Measurements from ENCODE around the gene DOK6.

The DOK6 gene

DNA sequence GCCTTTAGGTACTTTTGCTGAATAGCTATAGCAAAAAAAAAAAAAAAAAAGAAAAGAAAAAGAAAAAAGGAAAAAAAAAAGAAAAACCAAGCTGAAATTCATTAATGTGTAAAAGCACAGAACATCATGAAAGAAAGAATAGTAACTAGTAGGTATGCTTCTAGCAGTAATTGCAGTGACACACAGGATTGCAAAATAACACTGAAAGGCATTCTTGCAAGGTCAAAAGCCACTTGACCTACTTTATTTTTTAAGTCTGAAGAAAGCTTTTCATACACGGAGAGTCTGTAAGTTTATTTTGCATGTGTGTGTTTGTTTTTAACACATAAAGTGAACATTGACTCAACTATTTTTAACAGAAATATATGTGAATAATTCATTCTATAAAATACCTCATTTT is 54.4 kb downstream of the DOK6 start:
- ATAC-seq (replicated peaks; ENCODE audit: extremely low read depth, poor library complexity, severe bottlenecking) = no peak
- no peak for DNase-seq (ENCODE audit: low spot score in 2 of 2)
- no peaks in the 10 kb centered on the region for H3K9me3 Mint-ChIP-seq
- H3K4me3 Mint-ChIP-seq = no peak overlapping the region
- H3K36me3 Mint-ChIP-seq (ENCODE audit: insufficient read depth) = peaks cover 2% of the 10 kb centered on the region
- H3K27me3 Mint-ChIP-seq = no peaks in the 10 kb centered on the region
- no peak overlapping the region for H3K27ac Mint-ChIP-seq (ENCODE audit: low read depth)
- H3K4me1 Mint-ChIP-seq = no peaks in the 10 kb centered on the region

DNA sequence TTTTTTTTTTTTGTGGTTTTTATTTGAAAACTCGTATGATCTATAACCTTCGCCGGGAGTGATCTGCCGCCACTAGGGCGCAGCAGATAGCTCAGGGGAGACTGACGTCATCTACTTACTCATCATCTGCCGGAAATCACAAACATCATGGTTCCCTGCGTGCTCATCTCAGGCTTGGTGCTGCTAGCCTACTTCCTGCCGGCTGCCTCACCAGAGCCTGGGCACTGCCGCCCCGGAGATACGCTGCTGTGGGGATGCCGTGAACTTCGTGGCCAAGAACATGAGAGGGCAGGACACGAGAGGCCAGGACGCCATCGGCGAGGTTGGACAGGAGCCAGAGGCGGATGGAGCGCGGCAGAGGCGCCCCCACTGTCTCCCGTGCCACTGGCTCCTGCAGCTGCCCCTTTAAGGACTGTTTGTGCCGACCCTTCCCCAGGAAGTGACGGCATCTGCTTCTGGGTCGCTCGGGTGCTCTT is 68.8 kb downstream of the DOK6 start:
- DNase-seq (ENCODE audit: low spot score in 2 of 2) = peak in 1 of 2 donors; percentile 20
- ATAC-seq (replicated peaks; ENCODE audit: extremely low read depth, poor library complexity, severe bottlenecking) = peak; percentile 83
- H3K27ac Mint-ChIP-seq (ENCODE audit: low read depth) = no peak overlapping the region

GRCh38 chr18:69480460-69480859 is 79.8 kb downstream of the DOK6 start:
- Mint-ChIP-seq H3K27ac (ENCODE audit: low read depth) (no peak overlapping the region), H3K9me3 (no peaks in the 10 kb centered on the region), H3K4me1 (no peaks in the 10 kb centered on the region), H3K4me3 (no peak overlapping the region), H3K27me3 (peaks cover 21% of the 10 kb centered on the region), H3K36me3 (ENCODE audit: insufficient read depth) (no peaks in the 10 kb centered on the region)
- ATAC-seq (replicated peaks; ENCODE audit: extremely low read depth, poor library complexity, severe bottlenecking) (no peak), DNase-seq (ENCODE audit: low spot score in 2 of 2) (no peak)

More for the DNA sequence above, 68.8 kb downstream of the DOK6 start:
- Mint-ChIP-seq H3K4me3 (no peak overlapping the region), H3K4me1 (peaks cover 6% of the 10 kb centered on the region), H3K27me3 (peaks cover 9% of the 10 kb centered on the region), H3K36me3 (ENCODE audit: insufficient read depth) (no peaks in the 10 kb centered on the region), H3K9me3 (no peaks in the 10 kb centered on the region)

GRCh38 chr18:69483574-69483973 is 82.9 kb downstream of the DOK6 start:
- Mint-ChIP-seq H3K27ac (ENCODE audit: low read depth) (no peak overlapping the region), H3K9me3 (no peaks in the 10 kb centered on the region), H3K36me3 (ENCODE audit: insufficient read depth) (peaks cover 1% of the 10 kb centered on the region), H3K4me1 (no peaks in the 10 kb centered on the region), H3K27me3 (peaks cover 20% of the 10 kb centered on the region), H3K4me3 (no peak overlapping the region)
- DNase-seq (ENCODE audit: low spot score in 2 of 2) = no peak
- ATAC-seq (replicated peaks; ENCODE audit: extremely low read depth, poor library complexity, severe bottlenecking) = no peak

DNA sequence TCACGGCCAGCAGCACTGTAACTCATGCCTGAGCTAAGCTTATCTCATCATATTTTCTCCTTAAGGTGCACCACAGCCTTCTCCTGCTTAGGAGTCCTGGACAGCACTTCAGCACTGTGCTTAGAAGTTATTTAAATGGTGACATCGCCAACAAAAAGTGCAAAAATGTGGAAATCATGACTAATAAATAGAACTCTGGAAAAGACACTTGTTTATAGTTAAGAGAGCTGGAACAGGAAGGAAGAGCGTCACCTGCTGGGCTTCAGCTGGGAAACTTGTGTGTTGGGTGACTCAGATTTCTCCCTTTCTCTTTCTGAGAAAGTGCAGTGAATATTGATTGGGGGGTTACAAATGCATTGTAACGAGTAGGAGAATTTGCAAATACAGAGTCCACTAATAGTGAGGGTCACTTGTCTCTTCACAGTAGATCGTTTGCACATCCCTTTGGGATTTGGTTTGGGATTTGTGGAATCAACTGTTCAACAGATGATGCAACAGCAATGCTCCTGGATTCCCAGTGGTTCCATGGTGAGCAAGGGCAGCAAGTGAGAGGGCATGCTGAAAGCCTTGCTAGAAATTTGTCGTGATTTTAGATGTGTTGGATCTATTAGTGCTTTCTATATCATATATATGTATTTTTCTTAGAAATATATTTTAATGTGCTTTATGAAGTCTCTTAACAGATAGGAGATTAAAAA is 84.2 kb downstream of the DOK6 start:
- Mint-ChIP-seq H3K27ac (ENCODE audit: low read depth) (no peak overlapping the region), H3K9me3 (no peaks in the 10 kb centered on the region)
- DNase-seq (ENCODE audit: low spot score in 2 of 2) = no peak

DNA sequence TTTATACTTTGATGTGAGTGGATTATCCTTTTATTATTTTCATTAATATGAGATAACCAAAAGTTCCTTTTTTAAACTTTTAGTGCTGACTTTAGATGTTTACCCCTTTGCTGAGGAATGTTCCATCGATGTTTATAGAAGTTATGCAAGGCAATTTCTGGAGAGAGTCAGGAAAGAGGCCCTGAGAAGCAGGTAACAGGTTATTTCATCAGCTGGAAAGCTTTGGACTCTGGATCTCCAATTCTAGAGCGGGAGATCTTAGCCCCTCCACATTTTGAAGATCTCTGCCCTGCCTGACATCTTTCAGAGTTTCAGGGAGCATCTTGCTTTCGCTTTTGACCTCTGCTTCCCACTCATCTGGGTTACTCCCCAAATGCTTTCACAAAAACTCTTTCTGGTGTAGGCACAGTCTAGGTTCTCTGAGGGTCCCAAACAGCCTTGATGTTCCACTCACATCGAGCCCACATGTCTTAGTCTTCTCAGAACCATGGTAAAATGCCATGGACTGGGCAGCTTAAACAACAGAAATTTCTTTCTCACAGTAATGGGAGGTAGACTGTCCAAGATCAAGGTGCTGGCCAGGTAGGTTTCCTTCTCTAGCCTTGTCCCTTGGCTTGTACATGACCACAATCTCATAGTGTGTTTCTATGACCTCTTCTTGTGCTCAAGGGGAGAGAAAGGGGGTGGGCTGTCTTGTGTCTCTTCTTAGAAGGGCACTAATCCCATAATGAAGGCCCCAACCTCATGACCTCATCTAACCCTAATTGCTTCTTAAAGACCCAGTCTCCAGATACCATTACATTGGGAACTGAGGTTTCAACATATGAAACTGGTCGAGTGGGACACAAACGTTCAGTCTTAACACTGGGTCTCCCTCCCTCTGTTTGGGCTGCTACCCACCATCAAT is 87.1 kb downstream of the DOK6 start:
- H3K27me3 Mint-ChIP-seq = peaks cover 13% of the 10 kb centered on the region
- ATAC-seq (replicated peaks; ENCODE audit: extremely low read depth, poor library complexity, severe bottlenecking) (no peak), DNase-seq (ENCODE audit: low spot score in 2 of 2) (no peak)
- H3K4me1 Mint-ChIP-seq = no peaks in the 10 kb centered on the region
- H3K9me3 Mint-ChIP-seq = no peaks in the 10 kb centered on the region
- H3K27ac Mint-ChIP-seq (ENCODE audit: low read depth) = no peak overlapping the region
- H3K36me3 Mint-ChIP-seq (ENCODE audit: insufficient read depth) = peaks cover 1% of the 10 kb centered on the region
- no peak overlapping the region for H3K4me3 Mint-ChIP-seq

More for the DNA sequence above, 84.2 kb downstream of the DOK6 start:
- Mint-ChIP-seq H3K4me3 (no peak overlapping the region), H3K4me1 (no peaks in the 10 kb centered on the region), H3K36me3 (ENCODE audit: insufficient read depth) (peaks cover 1% of the 10 kb centered on the region), H3K27me3 (peaks cover 13% of the 10 kb centered on the region)
- ATAC-seq (replicated peaks; ENCODE audit: extremely low read depth, poor library complexity, severe bottlenecking) = no peak

DNA sequence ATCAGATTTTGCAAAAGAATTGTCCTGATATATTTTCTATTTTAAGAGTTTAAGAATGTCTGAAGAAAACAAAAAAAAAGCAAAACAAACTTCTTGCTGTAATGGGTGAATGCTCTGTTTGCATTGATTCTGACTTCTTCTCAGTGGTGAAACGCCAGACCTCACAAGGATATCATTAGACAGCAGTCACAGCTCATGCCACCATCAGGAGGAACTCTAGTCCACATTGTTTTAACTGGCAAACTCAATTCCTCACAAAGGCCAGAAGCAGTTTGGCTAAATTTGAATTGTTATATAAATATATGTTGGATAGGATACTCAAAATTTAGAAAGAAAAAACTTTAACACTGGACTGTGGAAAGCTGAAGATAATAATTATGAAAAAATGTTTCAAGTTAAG is 89.4 kb downstream of the DOK6 start:
- Mint-ChIP-seq H3K9me3 (no peaks in the 10 kb centered on the region), H3K4me1 (no peaks in the 10 kb centered on the region), H3K36me3 (ENCODE audit: insufficient read depth) (peaks cover 1% of the 10 kb centered on the region), H3K4me3 (no peak overlapping the region), H3K27ac (ENCODE audit: low read depth) (no peak overlapping the region), H3K27me3 (peaks cover 4% of the 10 kb centered on the region)
- DNase-seq (ENCODE audit: low spot score in 2 of 2) (no peak), ATAC-seq (replicated peaks; ENCODE audit: extremely low read depth, poor library complexity, severe bottlenecking) (no peak)

- Mint-ChIP-seq H3K36me3 (ENCODE audit: insufficient read depth) (peaks cover 1% of the 10 kb centered on the region), H3K4me1 (no peaks in the 10 kb centered on the region), H3K27ac (ENCODE audit: low read depth) (no peak overlapping the region), H3K27me3 (no peaks in the 10 kb centered on the region), H3K9me3 (no peaks in the 10 kb centered on the region), H3K4me3 (no peak overlapping the region)
- DNase-seq (ENCODE audit: low spot score in 2 of 2) (no peak), ATAC-seq (replicated peaks; ENCODE audit: extremely low read depth, poor library complexity, severe bottlenecking) (no peak)
These were observed 90.1 kb downstream of the DOK6 start for GRCh38 chr18:69490813-69491212.

DNA sequence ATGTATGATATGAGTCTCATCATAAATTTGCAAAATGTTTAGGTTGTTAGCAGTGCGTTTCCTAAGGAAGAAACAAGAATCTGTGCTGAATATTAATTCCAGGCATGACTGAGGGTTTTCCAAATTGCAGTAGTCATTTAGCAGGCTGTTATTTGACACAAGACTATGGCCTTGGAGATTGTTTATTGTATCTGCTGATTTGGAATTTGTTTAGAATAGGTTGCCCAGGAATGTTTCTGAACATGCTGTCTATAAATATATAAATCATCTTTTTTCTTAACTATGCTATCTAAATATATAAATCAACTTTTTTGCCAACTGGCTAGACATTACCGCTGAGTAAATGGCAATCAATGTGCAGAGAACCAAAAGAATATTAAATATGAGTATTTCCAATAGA is 90.9 kb downstream of the DOK6 start:
- peaks cover 1% of the 10 kb centered on the region for H3K36me3 Mint-ChIP-seq (ENCODE audit: insufficient read depth)
- H3K27ac Mint-ChIP-seq (ENCODE audit: low read depth) = no peak overlapping the region
- H3K27me3 Mint-ChIP-seq = no peaks in the 10 kb centered on the region
- DNase-seq (ENCODE audit: low spot score in 2 of 2) = no peak
- ATAC-seq (replicated peaks; ENCODE audit: extremely low read depth, poor library complexity, severe bottlenecking) = no peak
- H3K4me1 Mint-ChIP-seq = no peaks in the 10 kb centered on the region
- H3K4me3 Mint-ChIP-seq = no peak overlapping the region
- H3K9me3 Mint-ChIP-seq = no peaks in the 10 kb centered on the region

- no peak for DNase-seq (ENCODE audit: low spot score in 2 of 2)
These were observed 92.2 kb downstream of the DOK6 start for GRCh38 chr18:69492861-69493260.

GRCh38 chr18:69494841-69495240 is 94.2 kb downstream of the DOK6 start:
- Mint-ChIP-seq H3K27ac (ENCODE audit: low read depth) (no peak overlapping the region), H3K4me3 (no peak overlapping the region), H3K36me3 (ENCODE audit: insufficient read depth) (no peaks in the 10 kb centered on the region), H3K4me1 (no peaks in the 10 kb centered on the region), H3K27me3 (peaks cover 7% of the 10 kb centered on the region), H3K9me3 (no peaks in the 10 kb centered on the region)
- no peak for DNase-seq (ENCODE audit: low spot score in 2 of 2)
- ATAC-seq (replicated peaks; ENCODE audit: extremely low read depth, poor library complexity, severe bottlenecking) = no peak

More at GRCh38 chr18:69492861-69493260, 92.2 kb downstream of the DOK6 start:
- ATAC-seq (replicated peaks; ENCODE audit: extremely low read depth, poor library complexity, severe bottlenecking) = no peak
- Mint-ChIP-seq H3K27ac (ENCODE audit: low read depth) (no peak overlapping the region), H3K27me3 (no peaks in the 10 kb centered on the region), H3K4me1 (no peaks in the 10 kb centered on the region), H3K4me3 (no peak overlapping the region), H3K36me3 (ENCODE audit: insufficient read depth) (peaks cover under 1% of the 10 kb centered on the region), H3K9me3 (no peaks in the 10 kb centered on the region)

DNA sequence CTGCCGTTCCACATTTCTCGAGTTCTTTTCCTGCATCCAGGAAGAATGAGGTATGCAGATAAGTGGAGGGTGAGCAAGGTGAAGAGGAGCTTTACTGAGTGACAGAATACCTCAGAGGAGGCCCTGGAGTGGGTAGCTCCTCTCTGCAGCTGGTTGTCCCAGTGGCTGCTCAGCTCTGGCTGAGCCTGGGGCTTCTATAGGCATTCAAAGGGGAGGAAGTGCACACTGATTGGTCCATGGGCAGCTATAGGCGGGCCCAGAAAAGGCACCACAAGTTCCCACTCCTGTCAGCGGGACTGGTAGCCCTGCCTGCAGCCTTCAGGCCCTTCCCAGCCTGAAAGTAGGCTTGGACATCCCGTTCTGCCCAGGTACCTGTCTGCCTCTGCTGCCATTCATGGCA is 94.7 kb downstream of the DOK6 start:
- H3K27me3 Mint-ChIP-seq = peaks cover 12% of the 10 kb centered on the region

More for the DNA sequence above, 94.7 kb downstream of the DOK6 start:
- Mint-ChIP-seq H3K9me3 (no peaks in the 10 kb centered on the region), H3K27ac (ENCODE audit: low read depth) (no peak overlapping the region), H3K4me3 (no peak overlapping the region), H3K4me1 (no peaks in the 10 kb centered on the region), H3K36me3 (ENCODE audit: insufficient read depth) (no peaks in the 10 kb centered on the region)
- ATAC-seq (replicated peaks; ENCODE audit: extremely low read depth, poor library complexity, severe bottlenecking) (no peak), DNase-seq (ENCODE audit: low spot score in 2 of 2) (no peak)
